ENCODE measurements around the gene ASGR1.

- TF ChIP-seq, protein P1, sequence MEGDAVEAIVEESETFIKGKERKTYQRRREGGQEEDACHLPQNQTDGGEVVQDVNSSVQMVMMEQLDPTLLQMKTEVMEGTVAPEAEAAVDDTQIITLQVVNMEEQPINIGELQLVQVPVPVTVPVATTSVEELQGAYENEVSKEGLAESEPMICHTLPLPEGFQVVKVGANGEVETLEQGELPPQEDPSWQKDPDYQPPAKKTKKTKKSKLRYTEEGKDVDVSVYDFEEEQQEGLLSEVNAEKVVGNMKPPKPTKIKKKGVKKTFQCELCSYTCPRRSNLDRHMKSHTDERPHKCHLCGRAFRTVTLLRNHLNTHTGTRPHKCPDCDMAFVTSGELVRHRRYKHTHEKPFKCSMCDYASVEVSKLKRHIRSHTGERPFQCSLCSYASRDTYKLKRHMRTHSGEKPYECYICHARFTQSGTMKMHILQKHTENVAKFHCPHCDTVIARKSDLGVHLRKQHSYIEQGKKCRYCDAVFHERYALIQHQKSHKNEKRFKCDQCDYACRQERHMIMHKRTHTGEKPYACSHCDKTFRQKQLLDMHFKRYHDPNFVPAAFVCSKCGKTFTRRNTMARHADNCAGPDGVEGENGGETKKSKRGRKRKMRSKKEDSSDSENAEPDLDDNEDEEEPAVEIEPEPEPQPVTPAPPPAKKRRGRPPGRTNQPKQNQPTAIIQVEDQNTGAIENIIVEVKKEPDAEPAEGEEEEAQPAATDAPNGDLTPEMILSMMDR (IDR thresholded peaks at IDR 0.05): no peak
- no peak for TF ChIP-seq POLR2A (IDR thresholded peaks at IDR 0.05)
These were observed 48.3 kb downstream of the ASGR1 start for GRCh38 chr17:7130621-7131422.
